Prostate gland (tissue), 2 donors: Measurements from ENCODE around the gene DFFB.

ENCODE experiments used
- POLR2A ChIP-seq: fragments of 450-650 bp; IDR thresholded peaks from one replicate; pipeline ENCODE4 v1.6.1; 2016; ENCODE audit warnings: antibody characterized with exemption, mild to moderate bottlenecking
- POLR2AphosphoS5 ChIP-seq: sonication (generic); formaldehyde crosslinking; IDR thresholded peaks from one replicate; pipeline ENCODE4 v1.6.1; 2017; ENCODE audit warnings: antibody characterized with exemption
- TF ChIP-seq, protein P1 (sequence below), 4 experiments: fragments of 200-600 bp in 2 of 4; fragments of 450-650 bp in 2 of 4; sonication (generic) in 2 of 4; IDR thresholded peaks; 1 replicate in 3 of 4; 2 replicates in 1 of 4; pipeline ENCODE4 v1.5.1; 2016 to 2019; ENCODE audit warnings: antibody characterized with exemption in 4 of 4, mild to moderate bottlenecking in 2 of 4, moderate library complexity in 2 of 4

DNA sequence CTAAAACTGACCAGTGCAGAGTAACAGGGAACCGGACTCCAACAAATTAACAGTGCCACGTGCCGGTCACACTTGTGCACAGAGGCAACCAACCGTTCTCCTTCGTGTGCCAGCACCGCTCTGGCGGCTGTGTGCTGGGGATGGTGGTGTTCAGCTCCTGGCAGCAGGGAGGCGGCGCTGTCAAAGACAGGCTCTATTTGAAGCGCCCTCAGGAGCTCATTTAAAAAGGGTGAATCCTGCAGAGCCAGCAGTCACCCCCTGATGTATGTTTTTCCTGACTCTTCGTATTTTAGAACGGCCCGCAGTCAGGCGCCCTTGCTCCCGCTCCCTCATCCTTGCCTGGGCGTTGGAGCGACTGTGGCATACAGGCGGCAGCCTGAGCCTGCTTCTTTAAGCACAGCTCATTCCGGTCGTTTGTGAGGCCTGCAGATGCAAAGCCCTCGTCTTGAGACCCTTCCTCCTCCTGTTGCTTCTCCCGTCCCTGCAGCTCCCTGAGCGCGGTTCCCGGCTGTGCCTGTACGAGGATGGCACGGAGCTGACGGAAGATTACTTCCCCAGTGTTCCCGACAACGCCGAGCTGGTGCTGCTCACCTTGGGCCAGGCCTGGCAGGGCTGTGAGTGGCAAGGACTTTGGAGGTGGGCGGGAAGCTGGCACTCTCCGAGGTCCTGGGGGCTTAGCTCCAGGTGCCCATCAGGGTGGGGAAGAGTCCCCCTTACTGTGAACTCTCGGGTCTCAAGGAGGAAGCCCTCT is 1.1 kb downstream of the DFFB start:
- TF ChIP-seq POLR2A, result no peak
- TF ChIP-seq, protein P1, sequence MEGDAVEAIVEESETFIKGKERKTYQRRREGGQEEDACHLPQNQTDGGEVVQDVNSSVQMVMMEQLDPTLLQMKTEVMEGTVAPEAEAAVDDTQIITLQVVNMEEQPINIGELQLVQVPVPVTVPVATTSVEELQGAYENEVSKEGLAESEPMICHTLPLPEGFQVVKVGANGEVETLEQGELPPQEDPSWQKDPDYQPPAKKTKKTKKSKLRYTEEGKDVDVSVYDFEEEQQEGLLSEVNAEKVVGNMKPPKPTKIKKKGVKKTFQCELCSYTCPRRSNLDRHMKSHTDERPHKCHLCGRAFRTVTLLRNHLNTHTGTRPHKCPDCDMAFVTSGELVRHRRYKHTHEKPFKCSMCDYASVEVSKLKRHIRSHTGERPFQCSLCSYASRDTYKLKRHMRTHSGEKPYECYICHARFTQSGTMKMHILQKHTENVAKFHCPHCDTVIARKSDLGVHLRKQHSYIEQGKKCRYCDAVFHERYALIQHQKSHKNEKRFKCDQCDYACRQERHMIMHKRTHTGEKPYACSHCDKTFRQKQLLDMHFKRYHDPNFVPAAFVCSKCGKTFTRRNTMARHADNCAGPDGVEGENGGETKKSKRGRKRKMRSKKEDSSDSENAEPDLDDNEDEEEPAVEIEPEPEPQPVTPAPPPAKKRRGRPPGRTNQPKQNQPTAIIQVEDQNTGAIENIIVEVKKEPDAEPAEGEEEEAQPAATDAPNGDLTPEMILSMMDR (IDR thresholded peaks at IDR 0.05), result peak in 1 of 4 experiments; percentile 3
- TF ChIP-seq POLR2AphosphoS5, result no peak
